ENCODE data around the gene NPR1.

The NPR1 gene

DNA sequence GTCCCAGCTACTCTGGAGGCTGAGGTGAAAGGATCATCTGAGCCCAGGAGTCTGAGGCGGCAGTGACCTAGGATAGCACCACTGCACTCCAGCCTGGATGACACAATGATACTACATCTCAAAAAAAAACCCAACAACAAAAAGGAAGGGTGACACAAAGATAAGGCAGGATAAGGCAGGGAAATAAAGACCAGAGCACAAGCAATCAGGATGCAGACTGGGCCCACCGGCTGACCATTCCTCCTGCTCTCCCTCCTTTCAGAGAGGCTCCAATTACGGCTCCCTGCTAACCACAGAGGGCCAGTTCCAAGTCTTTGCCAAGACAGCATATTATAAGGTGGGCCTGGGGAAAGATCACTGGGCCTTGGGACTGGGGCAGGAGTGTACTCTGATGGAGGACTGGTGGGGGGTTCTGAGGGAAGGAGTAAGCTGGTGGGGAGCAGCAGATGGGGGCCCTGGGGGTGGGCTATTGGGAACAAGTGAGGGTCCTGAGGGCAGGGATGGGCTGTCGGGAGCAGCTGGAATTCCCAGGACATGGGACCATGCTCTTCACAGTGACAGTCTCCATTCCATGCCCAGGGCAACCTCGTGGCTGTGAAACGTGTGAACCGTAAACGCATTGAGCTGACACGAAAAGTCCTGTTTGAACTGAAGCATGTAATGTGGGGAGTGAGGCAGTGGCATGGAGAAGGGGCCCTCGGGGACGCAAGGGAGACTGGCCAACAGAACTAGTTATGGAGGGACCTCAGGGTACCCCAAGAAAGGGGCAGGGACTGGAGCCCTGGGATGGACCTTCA lies 7.3 kb downstream of the NPR1 start:
- no peak for DNase-seq (ENCODE audit: extremely low spot score)
- CTCF ChIA-PET = interaction anchor here (0.6 to 0.9 kb wide), 2 partner anchors 44 to 175 kb away, joined by 3 to 4 read pairs; no protein-coding TSS in a partner anchor
- POLR2A ChIA-PET = interaction anchor here (1.4 kb wide), 1 partner anchor 42 kb away, joined by 3 read pairs; the partner anchor contains the start of gene INTS3
- TF ChIP-seq SP1 (IDR thresholded peaks at IDR 0.05) (no peak), NFRKB (IDR thresholded peaks at IDR 0.05) (no peak), ARNT (IDR thresholded peaks at IDR 0.05) (no peak), LEF1 (IDR thresholded peaks at IDR 0.05; ENCODE audit: borderline replicate concordance) (no peak), FOXM1 (IDR thresholded peaks at IDR 0.05; ENCODE audit: borderline replicate concordance) (no peak), BHLHE40 (IDR thresholded peaks at IDR 0.05; ENCODE audit: borderline replicate concordance) (no peak), ZNF384 (IDR thresholded peaks at IDR 0.05) (no peak), FOXA1 (IDR thresholded peaks at IDR 0.05) (no peak), ELF4 (IDR thresholded peaks at IDR 0.05) (no peak), PKNOX1 (IDR thresholded peaks at IDR 0.05) (no peak), SUZ12 (IDR thresholded peaks at IDR 0.05) (no peak), HDGF (IDR thresholded peaks at IDR 0.05; ENCODE audit: borderline replicate concordance) (no peak)

DNA sequence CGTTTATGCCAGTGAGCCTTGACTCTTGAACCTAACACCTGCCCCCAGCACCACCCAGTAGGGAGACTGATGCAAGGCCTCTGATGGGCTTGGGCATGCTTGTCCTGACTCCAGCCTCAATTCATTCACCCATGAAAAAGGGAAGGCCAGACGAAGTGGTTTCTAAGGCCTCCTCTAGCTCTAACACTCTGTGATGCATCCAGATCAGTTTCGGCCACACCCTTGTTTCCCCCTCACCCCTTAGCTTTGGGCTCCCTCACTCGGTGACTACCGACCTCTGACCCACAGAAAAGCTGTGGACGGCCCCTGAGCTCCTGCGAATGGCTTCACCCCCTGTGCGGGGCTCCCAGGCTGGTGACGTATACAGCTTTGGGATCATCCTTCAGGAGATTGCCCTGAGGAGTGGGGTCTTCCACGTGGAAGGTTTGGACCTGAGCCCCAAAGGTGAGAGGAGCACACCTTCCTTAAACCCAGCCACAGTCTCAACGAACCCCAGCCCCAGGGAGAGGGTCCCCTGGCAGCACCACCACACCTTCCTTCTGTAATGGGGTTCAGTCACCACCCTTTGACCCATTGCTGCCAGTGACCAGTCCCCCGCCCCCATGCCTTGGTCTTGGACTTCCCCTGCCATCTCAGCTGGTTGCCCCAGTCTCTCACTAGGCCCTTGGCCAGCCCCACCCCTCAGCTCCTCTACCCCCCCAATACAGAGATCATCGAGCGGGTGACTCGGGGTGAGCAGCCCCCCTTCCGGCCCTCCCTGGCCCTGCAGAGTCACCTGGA lies 9.0 kb downstream of the NPR1 start:
- DNase-seq (ENCODE audit: extremely low spot score) = no peak
- ChIA-PET POLR2A (interaction anchor here (1.3 to 1.6 kb wide), 3 partner anchors 11 to 40 kb away, joined by 3 to 6 read pairs (median 4); partner anchors contain the start of gene INTS3), CTCF (no interaction called here)
- TF ChIP-seq HDGF (IDR thresholded peaks at IDR 0.05; ENCODE audit: borderline replicate concordance) (no peak), NFRKB (IDR thresholded peaks at IDR 0.05) (no peak), TARDBP (IDR thresholded peaks at IDR 0.05) (no peak), CTBP1 (IDR thresholded peaks at IDR 0.05; ENCODE audit: borderline replicate concordance) (no peak), FOXA1 (IDR thresholded peaks at IDR 0.05) (no peak), LEF1 (IDR thresholded peaks at IDR 0.05; ENCODE audit: borderline replicate concordance) (no peak), SP1 (IDR thresholded peaks at IDR 0.05) (no peak)

GRCh38 chr1:153688276-153688675 lies 9.8 kb downstream of the NPR1 start:
- no peak for TF ChIP-seq TARDBP (IDR thresholded peaks at IDR 0.05)
- TF ChIP-seq ELF4 (IDR thresholded peaks at IDR 0.05) = no peak
- TF ChIP-seq ZNF384 (IDR thresholded peaks at IDR 0.05) = no peak
- no peak for TF ChIP-seq SP1 (IDR thresholded peaks at IDR 0.05)
- no peak for TF ChIP-seq FOXA1 (IDR thresholded peaks at IDR 0.05)
- no peak for TF ChIP-seq FOXM1 (IDR thresholded peaks at IDR 0.05; ENCODE audit: borderline replicate concordance)
- no peak for TF ChIP-seq L3MBTL2 (conservative IDR thresholded peaks at IDR 0.05)
- no peak for TF ChIP-seq NFRKB (IDR thresholded peaks at IDR 0.05)
- no peak for TF ChIP-seq FOXK2 (IDR thresholded peaks at IDR 0.05)
- no peak for TF ChIP-seq PKNOX1 (IDR thresholded peaks at IDR 0.05)
- no peak for TF ChIP-seq HDGF (IDR thresholded peaks at IDR 0.05; ENCODE audit: borderline replicate concordance)
- TF ChIP-seq ARNT (IDR thresholded peaks at IDR 0.05) = no peak
- TF ChIP-seq SUZ12 (IDR thresholded peaks at IDR 0.05) = no peak
- TF ChIP-seq BHLHE40 (IDR thresholded peaks at IDR 0.05; ENCODE audit: borderline replicate concordance) = no peak
- no peak for TF ChIP-seq LEF1 (IDR thresholded peaks at IDR 0.05; ENCODE audit: borderline replicate concordance)
- no peak for TF ChIP-seq CTBP1 (IDR thresholded peaks at IDR 0.05; ENCODE audit: borderline replicate concordance)
- ChIA-PET POLR2A (interaction anchor here (1.0 to 1.6 kb wide), 4 partner anchors 10 to 39 kb away, joined by 3 to 6 read pairs (median 4); partner anchors contain the start of gene INTS3), CTCF (no interaction called here)
- no peak for DNase-seq (ENCODE audit: extremely low spot score)

DNA sequence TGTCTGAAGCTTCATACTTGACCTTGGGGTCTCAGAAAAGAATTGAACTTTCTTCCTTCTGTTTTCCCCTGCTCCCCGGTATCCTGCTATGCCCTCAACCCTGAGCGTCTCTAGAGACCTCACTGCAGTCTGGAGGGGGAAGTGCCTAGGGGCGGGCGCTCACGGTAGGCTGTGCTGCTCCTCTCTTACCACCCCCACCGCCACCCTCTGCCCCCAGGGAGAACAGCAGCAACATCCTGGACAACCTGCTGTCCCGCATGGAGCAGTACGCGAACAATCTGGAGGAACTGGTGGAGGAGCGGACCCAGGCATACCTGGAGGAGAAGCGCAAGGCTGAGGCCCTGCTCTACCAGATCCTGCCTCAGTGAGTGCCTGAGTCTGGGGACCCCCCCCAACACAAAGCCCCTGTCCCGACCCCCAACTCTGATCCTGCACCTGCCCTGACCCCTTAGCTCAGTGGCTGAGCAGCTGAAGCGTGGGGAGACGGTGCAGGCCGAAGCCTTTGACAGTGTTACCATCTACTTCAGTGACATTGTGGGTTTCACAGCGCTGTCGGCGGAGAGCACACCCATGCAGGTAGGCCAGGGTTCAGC lies 10.3 kb downstream of the NPR1 start:
- POLR2A ChIA-PET = interaction anchor here (1.0 to 1.6 kb wide), 4 partner anchors 9 to 39 kb away, joined by 3 to 6 read pairs (median 4); partner anchors contain the start of gene INTS3
- TF ChIP-seq BHLHE40 (IDR thresholded peaks at IDR 0.05; ENCODE audit: borderline replicate concordance) (no peak), CTBP1 (IDR thresholded peaks at IDR 0.05; ENCODE audit: borderline replicate concordance) (no peak), FOXA1 (IDR thresholded peaks at IDR 0.05) (no peak), PKNOX1 (IDR thresholded peaks at IDR 0.05) (no peak), SUZ12 (IDR thresholded peaks at IDR 0.05) (no peak), SP1 (IDR thresholded peaks at IDR 0.05) (no peak), L3MBTL2 (conservative IDR thresholded peaks at IDR 0.05) (no peak), ELF4 (IDR thresholded peaks at IDR 0.05) (no peak), FOXK2 (IDR thresholded peaks at IDR 0.05) (no peak), LEF1 (IDR thresholded peaks at IDR 0.05; ENCODE audit: borderline replicate concordance) (no peak), FOXM1 (IDR thresholded peaks at IDR 0.05; ENCODE audit: borderline replicate concordance) (no peak), HDGF (IDR thresholded peaks at IDR 0.05; ENCODE audit: borderline replicate concordance) (no peak), ZNF384 (IDR thresholded peaks at IDR 0.05) (no peak), ARNT (IDR thresholded peaks at IDR 0.05) (no peak), NFRKB (IDR thresholded peaks at IDR 0.05) (no peak)
- CTCF ChIA-PET = no interaction called here
- no peak for DNase-seq (ENCODE audit: extremely low spot score)

DNA sequence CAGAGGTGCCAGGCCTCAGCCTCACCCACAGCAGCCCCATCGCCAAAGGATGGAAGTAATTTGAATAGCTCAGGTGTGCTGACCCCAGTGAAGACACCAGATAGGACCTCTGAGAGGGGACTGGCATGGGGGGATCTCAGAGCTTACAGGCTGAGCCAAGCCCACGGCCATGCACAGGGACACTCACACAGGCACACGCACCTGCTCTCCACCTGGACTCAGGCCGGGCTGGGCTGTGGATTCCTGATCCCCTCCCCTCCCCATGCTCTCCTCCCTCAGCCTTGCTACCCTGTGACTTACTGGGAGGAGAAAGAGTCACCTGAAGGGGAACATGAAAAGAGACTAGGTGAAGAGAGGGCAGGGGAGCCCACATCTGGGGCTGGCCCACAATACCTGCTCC lies 15.0 kb downstream of the NPR1 start:
- DNase-seq (ENCODE audit: extremely low spot score) = no peak
- POLR2A ChIA-PET = interaction anchor here (0.9 to 1.4 kb wide), 2 partner anchors 34 to 35 kb away, joined by 3 to 4 read pairs; partner anchors contain the start of genes INTS3 and SNAPIN
- CTCF ChIA-PET = no interaction called here
- TF ChIP-seq BHLHE40 (IDR thresholded peaks at IDR 0.05; ENCODE audit: borderline replicate concordance) = no peak

Measured in HEK293T (cell line).